Activated CD4-positive, alpha-beta T cell treated with anti-CD3 and anti-CD28 coated beads, Interleukin-2, amount 10 ng/mL, durations not matched to agents 7 days and 5 days (primary cell): ENCODE results near the gene IHH. TPM values are rescaled to one million over a fixed set of nuclear protein-coding genes. Genes with fewer than 3 reads are reported as not detected.

Source experiments
- CTCF ChIA-PET: fragments of 350-600 bp; sonication (Branson Sonifier 250); formaldehyde crosslinking; loops from one replicate; lab custom pipeline; 2021; ENCODE audit warnings: antibody characterized with exemption; lab: Charles Lee
- POLR2A ChIA-PET: fragments of 350-600 bp; sonication (Branson Sonifier 250); formaldehyde crosslinking; loops from one replicate; lab custom pipeline; 2021; ENCODE audit warnings: antibody characterized with exemption; lab: Charles Lee
- DNase-seq: peaks from one replicate; pipeline ENCODE4 v3.0.0-alpha.2; 2020
- H3K27ac Mint-ChIP-seq: one replicate; pipeline ENCODE4 v1.8.0; 2021; ENCODE audit warnings: mild to moderate bottlenecking, moderate library complexity, mixed read lengths
- H3K27me3 Mint-ChIP-seq: one replicate; pipeline ENCODE4 v1.8.0; 2021; ENCODE audit warnings: mixed read lengths
- H3K36me3 Mint-ChIP-seq: one replicate; pipeline ENCODE4 v1.8.0; 2021; ENCODE audit warnings: low read depth, mixed read lengths
- H3K4me1 Mint-ChIP-seq: one replicate; pipeline ENCODE4 v1.8.0; 2021; ENCODE audit warnings: mixed read lengths
- H3K4me3 Mint-ChIP-seq: one replicate; pipeline ENCODE4 v1.8.0; 2021; ENCODE audit warnings: mild to moderate bottlenecking, moderate library complexity, mixed read lengths
- H3K9me3 Mint-ChIP-seq: one replicate; pipeline ENCODE4 v1.8.0; 2021; ENCODE audit warnings: mixed read lengths
- total RNA-seq, 2 experiments: library from RNA; stranded (reverse); gene quantifications; one replicate each; pipeline ENCODE4 v1.2.3, GENCODE V29; 2021

Gene IHH
- total RNA-seq, 2 experiments from 2014 or later = not detected

DNA sequence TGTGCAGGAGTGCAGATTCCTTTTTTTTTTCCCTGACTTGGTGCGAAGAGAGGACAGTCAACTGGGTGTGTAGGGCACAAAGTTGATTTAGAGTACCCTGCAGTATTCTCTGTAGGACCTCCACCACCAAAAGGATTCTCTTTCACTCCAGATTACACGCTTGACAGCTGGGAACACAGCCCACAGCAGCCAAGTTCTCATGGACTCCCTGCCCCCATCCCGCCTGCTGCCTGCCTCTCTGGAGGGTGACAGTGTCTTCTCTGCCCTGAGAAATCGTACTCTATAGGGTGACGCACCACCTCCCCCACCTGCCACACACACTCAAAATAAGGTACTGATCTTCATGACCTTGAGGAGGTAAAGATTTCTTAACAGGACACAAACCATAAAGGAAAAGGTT is 26.6 kb upstream of the IHH start:
- no peaks in the 10 kb centered on the region for H3K27me3 Mint-ChIP-seq
- H3K9me3 Mint-ChIP-seq = no peaks in the 10 kb centered on the region
- CTCF ChIA-PET = interaction anchor here (0.7 to 1.2 kb wide), 3 partner anchors 12 to 24 kb away, joined by 3 read pairs; no protein-coding TSS in a partner anchor
- H3K36me3 Mint-ChIP-seq = no peaks in the 10 kb centered on the region
- H3K4me3 Mint-ChIP-seq = no peak overlapping the region
- no peak for DNase-seq
- H3K4me1 Mint-ChIP-seq = peaks cover 12% of the 10 kb centered on the region
- H3K27ac Mint-ChIP-seq = no peak overlapping the region
- POLR2A ChIA-PET = interaction anchor here (0.5 kb wide), 1 partner anchor 854 kb away, joined by 4 read pairs; no protein-coding TSS in a partner anchor

DNA sequence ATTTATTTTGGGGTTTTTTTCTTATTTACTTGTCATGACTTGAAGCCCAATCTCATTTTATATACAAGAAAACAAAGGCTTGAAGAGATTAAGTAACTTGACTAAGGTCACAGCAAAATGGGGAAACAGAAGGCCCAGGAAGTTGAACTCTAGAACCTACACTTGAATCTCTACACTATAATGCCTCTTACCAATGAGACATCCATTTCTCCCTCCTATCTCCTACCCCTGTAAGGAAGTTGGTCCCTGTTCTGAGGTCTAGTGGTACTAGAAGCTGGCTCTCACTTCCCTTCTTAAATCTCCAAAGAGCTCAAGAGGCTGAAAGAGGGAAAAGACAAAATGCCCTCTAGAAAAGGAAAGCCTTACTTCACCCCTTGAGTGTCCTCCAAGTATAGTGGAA is 25.5 kb upstream of the IHH start:
- H3K9me3 Mint-ChIP-seq = no peaks in the 10 kb centered on the region
- CTCF ChIA-PET = interaction anchor here (0.5 to 2.4 kb wide), 4 partner anchors 18 to 125 kb away, joined by 3 to 5 read pairs (median 4); no protein-coding TSS in a partner anchor
- peaks cover 12% of the 10 kb centered on the region for H3K4me1 Mint-ChIP-seq
- H3K36me3 Mint-ChIP-seq = no peaks in the 10 kb centered on the region
- no peak overlapping the region for H3K4me3 Mint-ChIP-seq
- no peak for DNase-seq
- POLR2A ChIA-PET = no interaction called here
- no peak overlapping the region for H3K27ac Mint-ChIP-seq
- no peaks in the 10 kb centered on the region for H3K27me3 Mint-ChIP-seq

GRCh38 chr2:219084791-219085190 is 24.1 kb upstream of the IHH start:
- DNase-seq = no peak

DNA sequence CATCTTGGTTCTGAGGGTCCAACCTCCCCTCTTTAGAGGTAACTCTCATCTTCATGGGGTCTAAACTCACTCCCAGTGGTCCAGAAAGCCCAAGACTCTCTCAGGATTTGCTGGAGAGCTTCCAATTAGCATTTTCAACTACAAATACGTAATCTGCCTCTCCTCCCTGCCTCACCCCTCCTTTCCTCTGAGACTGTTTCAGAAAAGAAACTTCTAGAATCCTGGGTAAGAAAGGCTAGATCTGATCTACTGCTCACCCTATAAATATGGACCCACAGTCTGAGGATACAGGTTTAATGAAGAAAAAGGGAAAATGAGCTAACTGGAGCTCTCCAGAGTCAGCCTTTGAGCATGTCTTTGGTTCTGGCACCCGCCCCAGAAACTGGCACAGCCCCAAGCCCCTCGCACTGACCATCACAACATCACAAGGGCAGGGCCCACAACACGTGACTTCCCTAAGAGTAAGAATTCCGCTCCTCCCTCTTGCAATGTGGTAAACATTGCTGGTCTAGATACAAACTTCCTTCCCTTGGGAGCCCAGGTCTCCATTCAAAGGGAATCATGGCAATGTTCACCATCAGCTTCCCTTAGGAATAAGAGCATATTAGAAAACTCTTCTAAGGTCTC is 21.7 kb upstream of the IHH start:
- no peaks in the 10 kb centered on the region for H3K36me3 Mint-ChIP-seq
- POLR2A ChIA-PET = interaction anchor here (0.6 kb wide), 1 partner anchor 400 kb away, joined by 3 read pairs; no protein-coding TSS in a partner anchor
- DNase-seq = no peak
- no peak overlapping the region for H3K4me3 Mint-ChIP-seq
- peaks cover 12% of the 10 kb centered on the region for H3K4me1 Mint-ChIP-seq
- no peaks in the 10 kb centered on the region for H3K27me3 Mint-ChIP-seq
- H3K9me3 Mint-ChIP-seq = no peaks in the 10 kb centered on the region
- CTCF ChIA-PET = interaction anchor here (1.3 kb wide), 1 partner anchor 9 kb away, joined by 3 read pairs; no protein-coding TSS in a partner anchor
- no peak overlapping the region for H3K27ac Mint-ChIP-seq

More at GRCh38 chr2:219084791-219085190, 24.1 kb upstream of the IHH start:
- Mint-ChIP-seq H3K4me1 (peaks cover 12% of the 10 kb centered on the region), H3K27ac (no peak overlapping the region), H3K27me3 (no peaks in the 10 kb centered on the region), H3K36me3 (no peaks in the 10 kb centered on the region), H3K9me3 (no peaks in the 10 kb centered on the region), H3K4me3 (no peak overlapping the region)
- ChIA-PET POLR2A (no interaction called here), CTCF (interaction anchor here (0.5 to 2.4 kb wide), 6 partner anchors 11 to 136 kb away, joined by 3 to 5 read pairs (median 3); no protein-coding TSS in a partner anchor)

- CTCF ChIA-PET = interaction anchor here (1.3 kb wide), 1 partner anchor 9 kb away, joined by 3 read pairs; no protein-coding TSS in a partner anchor
- POLR2A ChIA-PET = interaction anchor here (0.6 kb wide), 1 partner anchor 400 kb away, joined by 3 read pairs; no protein-coding TSS in a partner anchor
Observed at GRCh38 chr2:219081701-219082331, 21.1 kb upstream of the IHH start.

GRCh38 chr2:219081096-219081495 is 20.4 kb upstream of the IHH start:
- POLR2A ChIA-PET = no interaction called here
- CTCF ChIA-PET = interaction anchor here (0.8 to 3.1 kb wide), 2 partner anchors 22 to 214 kb away, joined by 4 to 9 read pairs; no protein-coding TSS in a partner anchor
- H3K36me3 Mint-ChIP-seq = peaks cover 6% of the 10 kb centered on the region

More at GRCh38 chr2:219081701-219082331, 21.1 kb upstream of the IHH start:
- no peak for DNase-seq
- no peak overlapping the region for H3K4me3 Mint-ChIP-seq
- H3K27ac Mint-ChIP-seq = no peak overlapping the region
- H3K9me3 Mint-ChIP-seq = no peaks in the 10 kb centered on the region
- H3K36me3 Mint-ChIP-seq = peaks cover 3% of the 10 kb centered on the region
- H3K27me3 Mint-ChIP-seq = no peaks in the 10 kb centered on the region
- peaks cover 12% of the 10 kb centered on the region for H3K4me1 Mint-ChIP-seq

DNA sequence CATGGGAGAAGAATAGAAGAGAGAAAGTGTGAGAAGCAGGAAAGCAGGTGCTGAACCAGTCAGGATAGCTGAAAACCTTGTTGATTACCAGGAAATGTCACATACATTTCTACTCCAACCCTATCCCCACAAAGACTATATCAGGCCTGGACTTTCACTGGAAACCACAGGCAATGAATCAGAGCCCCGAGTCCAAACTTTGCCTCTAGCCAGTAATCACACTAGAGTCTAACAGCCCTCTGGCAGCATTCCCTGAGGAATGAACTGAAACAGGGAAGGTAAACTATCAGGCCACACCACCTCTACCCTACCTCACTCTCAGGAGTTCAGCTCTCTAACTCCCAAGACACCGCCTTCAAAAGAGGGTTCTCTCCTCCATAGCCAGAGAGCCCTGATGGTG is 18.7 kb upstream of the IHH start:
- Mint-ChIP-seq H3K27me3 (no peaks in the 10 kb centered on the region), H3K4me3 (no peak overlapping the region), H3K9me3 (no peaks in the 10 kb centered on the region), H3K36me3 (peaks cover 10% of the 10 kb centered on the region), H3K27ac (no peak overlapping the region), H3K4me1 (no peaks in the 10 kb centered on the region)
- no peak for DNase-seq
- ChIA-PET POLR2A (no interaction called here), CTCF (interaction anchor here (0.6 to 3.1 kb wide), 4 partner anchors 11 to 21 kb away, joined by 3 to 9 read pairs (median 3); no protein-coding TSS in a partner anchor)

More at GRCh38 chr2:219081096-219081495, 20.4 kb upstream of the IHH start:
- Mint-ChIP-seq H3K9me3 (no peaks in the 10 kb centered on the region), H3K4me1 (peaks cover 12% of the 10 kb centered on the region), H3K4me3 (no peak overlapping the region), H3K27me3 (no peaks in the 10 kb centered on the region), H3K27ac (no peak overlapping the region)
- DNase-seq = no peak

GRCh38 chr2:219078951-219079350 is 18.2 kb upstream of the IHH start:
- no peaks in the 10 kb centered on the region for H3K9me3 Mint-ChIP-seq
- H3K27ac Mint-ChIP-seq = no peak overlapping the region
- CTCF ChIA-PET = interaction anchor here (0.6 to 3.1 kb wide), 5 partner anchors 11 to 77 kb away, joined by 3 to 9 read pairs (median 3); no protein-coding TSS in a partner anchor
- peaks cover 10% of the 10 kb centered on the region for H3K36me3 Mint-ChIP-seq
- H3K27me3 Mint-ChIP-seq = no peaks in the 10 kb centered on the region
- no peak for DNase-seq
- H3K4me3 Mint-ChIP-seq = no peak overlapping the region
- POLR2A ChIA-PET = no interaction called here
- H3K4me1 Mint-ChIP-seq = no peaks in the 10 kb centered on the region

GRCh38 chr2:219078126-219078525 is 17.4 kb upstream of the IHH start:
- DNase-seq = no peak
- Mint-ChIP-seq H3K36me3 (peaks cover 12% of the 10 kb centered on the region), H3K4me3 (no peak overlapping the region), H3K27ac (no peak overlapping the region), H3K27me3 (no peaks in the 10 kb centered on the region), H3K9me3 (no peaks in the 10 kb centered on the region), H3K4me1 (no peaks in the 10 kb centered on the region)
- CTCF ChIA-PET = interaction anchor here (1.0 to 3.1 kb wide), 2 partner anchors 19 to 78 kb away, joined by 3 to 9 read pairs; no protein-coding TSS in a partner anchor
- POLR2A ChIA-PET = no interaction called here

GRCh38 chr2:219076253-219076652 is 15.5 kb upstream of the IHH start:
- Mint-ChIP-seq H3K4me1 (no peaks in the 10 kb centered on the region), H3K27ac (no peak overlapping the region), H3K36me3 (peaks cover 12% of the 10 kb centered on the region), H3K27me3 (no peaks in the 10 kb centered on the region), H3K4me3 (no peak overlapping the region), H3K9me3 (no peaks in the 10 kb centered on the region)
- DNase-seq = no peak
- POLR2A ChIA-PET = no interaction called here
- CTCF ChIA-PET = no interaction called here

DNA sequence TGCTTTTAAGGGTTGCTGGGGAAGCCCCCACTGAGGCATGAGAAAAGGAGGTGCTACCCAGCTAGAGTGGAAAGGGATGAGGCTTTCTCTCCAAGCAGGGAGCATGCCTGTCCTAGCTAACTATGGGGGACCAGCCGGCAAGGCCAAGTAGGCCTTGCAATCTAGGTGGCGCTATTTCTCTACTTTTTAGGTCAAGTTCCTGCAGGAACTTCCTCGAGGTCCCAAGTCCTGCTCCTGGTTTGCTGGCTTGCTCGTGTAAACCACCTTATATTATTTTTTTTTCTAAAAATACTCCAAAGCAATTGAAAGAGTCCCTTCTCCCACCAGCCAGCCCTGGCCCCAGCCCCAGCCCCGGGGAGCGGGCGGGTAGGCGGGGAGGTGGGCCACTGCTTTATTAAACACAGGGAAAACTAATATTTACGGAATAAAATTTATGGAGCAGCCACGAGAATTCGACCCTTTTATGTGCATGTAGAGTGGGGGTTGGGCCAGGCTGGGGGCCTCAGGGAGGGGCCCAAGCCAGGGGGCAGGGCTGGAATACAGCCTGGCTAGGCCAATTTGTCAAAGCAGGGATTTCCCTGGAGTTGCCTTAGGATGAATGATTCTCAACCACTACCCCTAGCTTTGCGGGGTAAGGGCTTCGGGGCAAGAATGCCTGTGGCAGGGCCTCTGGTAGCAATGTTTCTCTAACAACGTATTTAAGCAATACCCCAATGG is 12.8 kb upstream of the IHH start:
- no peaks in the 10 kb centered on the region for H3K9me3 Mint-ChIP-seq
- DNase-seq = peak; percentile 18
- POLR2A ChIA-PET = no interaction called here

GRCh38 chr2:219072741-219073250 is 12.1 kb upstream of the IHH start:
- ChIA-PET CTCF (interaction anchor here (1.0 to 1.9 kb wide), 8 partner anchors 12 to 82 kb away, joined by 3 to 12 read pairs (median 4); no protein-coding TSS in a partner anchor), POLR2A (no interaction called here)
- Mint-ChIP-seq H3K27me3 (no peaks in the 10 kb centered on the region), H3K36me3 (peaks cover 12% of the 10 kb centered on the region), H3K4me3 (no peak overlapping the region), H3K27ac (no peak overlapping the region), H3K4me1 (no peaks in the 10 kb centered on the region), H3K9me3 (no peaks in the 10 kb centered on the region)
- no peak for DNase-seq

More for the DNA sequence above, 12.8 kb upstream of the IHH start:
- Mint-ChIP-seq H3K36me3 (peaks cover 12% of the 10 kb centered on the region), H3K4me1 (no peaks in the 10 kb centered on the region), H3K27ac (no peak overlapping the region), H3K4me3 (no peak overlapping the region), H3K27me3 (no peaks in the 10 kb centered on the region)
- CTCF ChIA-PET = interaction anchor here (0.5 to 1.9 kb wide), 7 partner anchors 11 to 438 kb away, joined by 3 to 12 read pairs (median 3); no protein-coding TSS in a partner anchor
